CD4-positive, alpha-beta T cell (primary cell): Measurements from ENCODE around the gene SORT1. TPM values are rescaled to one million over a fixed set of nuclear protein-coding genes. Genes with fewer than 3 reads are reported as not detected.
"Not testable (repeated sequence)": the region's sequence is repeated elsewhere in the genome, so short reads cannot be mapped to it uniquely, and the experiment has no call there.

Experiments
- ATAC-seq: fragments of 200-7000 bp; cut with Tn5 transposase; one replicate; pipeline ENCODE4 v1.10.0; 2022; ENCODE audit warnings: mild to moderate bottlenecking; ENCODE audit not compliant: poor library complexity
- CTCF ChIA-PET: fragments of 350-600 bp; sonication (Branson Sonifier 250); formaldehyde crosslinking; loops from one replicate; lab custom pipeline; 2021; ENCODE audit warnings: antibody characterized with exemption, inconsistent platforms; lab: Charles Lee
- POLR2A ChIA-PET: fragments of 350-600 bp; sonication (Branson Sonifier 250); formaldehyde crosslinking; loops from one replicate; lab custom pipeline; 2021; ENCODE audit warnings: antibody characterized with exemption, inconsistent platforms; lab: Charles Lee
- DNase-seq, 14 experiments: peaks; one replicate each; pipeline ENCODE4 v3.0.0-alpha.2; 2013 to 2020; ENCODE audit warnings: mixed read lengths in 2 of 14
- H3K27ac ChIP-seq, 2 donors: one replicate each; pipeline versions ENCODE4 v1.5.1 to v1.7.0; 2013; ENCODE audit warnings: low read length in 2 of 2, low read depth in 1 of 2, mild to moderate bottlenecking in 1 of 2
- H3K27me3 ChIP-seq, 2 experiments: 1 replicate in 1 of 2; 2 replicates in 1 of 2; pipeline versions ENCODE4 v1.6.1 to v1.7.0; 2013; ENCODE audit warnings: low read length in 2 of 2, control low read depth in 1 of 2, mild to moderate bottlenecking in 1 of 2, moderate library complexity in 1 of 2; ENCODE audit not compliant: insufficient read depth in 2 of 2, control insufficient read depth in 1 of 2
- H3K36me3 ChIP-seq: one replicate; pipeline ENCODE4 v1.6.1; 2013; ENCODE audit warnings: low read length, control low read depth; ENCODE audit not compliant: insufficient read depth
- H3K4me1 ChIP-seq: one replicate; pipeline ENCODE4 v1.6.1; 2013; ENCODE audit warnings: low read length, control low read depth; ENCODE audit not compliant: insufficient read depth
- H3K4me3 ChIP-seq: one replicate; pipeline ENCODE4 v1.5.1; 2013; ENCODE audit warnings: mild to moderate bottlenecking, low read length, moderate library complexity
- H3K9me3 ChIP-seq, 2 experiments: 1 replicate in 1 of 2; 2 replicates in 1 of 2; pipeline versions ENCODE4 v1.6.1 to v1.7.0; 2013; ENCODE audit warnings: low read length in 2 of 2, mild to moderate bottlenecking in 2 of 2, control low read depth in 1 of 2, moderate library complexity in 1 of 2; ENCODE audit not compliant: control insufficient read depth in 1 of 2, insufficient read depth in 1 of 2
- H3K27ac Mint-ChIP-seq: one replicate; pipeline ENCODE4 v1.8.0; 2020; ENCODE audit warnings: mixed read lengths
- H3K27me3 Mint-ChIP-seq: one replicate; pipeline ENCODE4 v1.8.0; 2021; ENCODE audit warnings: mixed read lengths
- H3K36me3 Mint-ChIP-seq: one replicate; pipeline ENCODE4 v1.8.0; 2021; ENCODE audit warnings: low read depth, mixed read lengths
- H3K4me1 Mint-ChIP-seq: one replicate; pipeline ENCODE4 v1.8.0; 2021; ENCODE audit warnings: low read depth, mixed read lengths
- H3K4me3 Mint-ChIP-seq: one replicate; pipeline ENCODE4 v1.8.0; 2020; ENCODE audit warnings: mild to moderate bottlenecking, mixed read lengths
- H3K9me3 Mint-ChIP-seq: one replicate; pipeline ENCODE4 v1.8.0; 2020; ENCODE audit warnings: mixed read lengths
- CTCF ChIP-seq: fragments of 200-600 bp; IDR thresholded peaks from one replicate; pipeline ENCODE4 v1.8.0; 2022; ENCODE audit warnings: antibody characterized with exemption, mild to moderate bottlenecking
- intact Hi-C, 2 experiments: fragments of 100-400 bp; cut with DNase I in 1 of 2; cut with micrococcal nuclease in 1 of 2; formaldehyde crosslinking; loops; one replicate each; pipeline versions ENCODE4 v1.15.1 to v1.9.0; 2023 to 2025; cut with DNase I, micrococcal nuclease
- total RNA-seq, 174 experiments: library from RNA in 2 of 174; stranded (reverse) in 2 of 174; gene quantifications; one replicate each; pipeline ENCODE4 v1.2.3 and lab custom pipeline; 2021 to 2026

Gene SORT1
- total RNA-seq, 2 experiments from 2014 or later = 0.22 to 0.73 TPM

DNA sequence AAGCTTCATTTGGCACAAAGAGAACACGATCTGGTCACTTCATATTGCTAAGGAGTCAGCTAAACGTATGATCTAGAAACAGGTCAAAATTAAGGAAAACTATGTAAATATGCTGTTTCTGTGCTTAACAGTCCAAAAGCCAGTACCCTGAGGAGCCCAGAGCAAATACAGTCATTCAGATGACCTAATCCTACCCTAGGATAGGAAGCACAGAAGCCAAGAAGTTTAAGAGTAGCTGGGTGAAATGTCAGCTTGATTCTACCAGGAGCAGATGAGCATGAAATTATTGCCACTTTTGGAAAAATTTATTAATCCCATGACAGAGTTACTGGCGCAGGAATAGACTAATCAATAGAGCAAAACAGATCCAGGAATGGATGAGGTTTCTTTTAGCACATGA is 18.3 kb downstream of the SORT1 start:
- H3K27me3 ChIP-seq = no peaks in the 10 kb centered on the region
- Mint-ChIP-seq H3K27me3 (no peaks in the 10 kb centered on the region), H3K4me1 (no peaks in the 10 kb centered on the region), H3K9me3 (no peaks in the 10 kb centered on the region), H3K27ac (no peak overlapping the region), H3K36me3 (no peaks in the 10 kb centered on the region), H3K4me3 (no peak overlapping the region)
- no peak for DNase-seq
- TF ChIP-seq CTCF = no peak
- ChIA-PET CTCF (interaction anchor here (1.6 kb wide), 1 partner anchor 19 kb away, joined by 4 read pairs; the partner anchor contains the start of gene SORT1), POLR2A (no interaction called here)
- H3K36me3 ChIP-seq = no peaks in the 10 kb centered on the region
- no peak overlapping the region for H3K27ac ChIP-seq
- intact Hi-C loops = no loop called here
- no peaks in the 10 kb centered on the region for H3K9me3 ChIP-seq
- ATAC-seq = no peak
- no peak overlapping the region for H3K4me3 ChIP-seq
- no peaks in the 10 kb centered on the region for H3K4me1 ChIP-seq

- ATAC-seq = no peak
- no peaks in the 10 kb centered on the region for H3K36me3 Mint-ChIP-seq
- intact Hi-C loops = no loop called here
These were observed 20.0 kb downstream of the SORT1 start for GRCh38 chr1:109377698-109378097.

DNA sequence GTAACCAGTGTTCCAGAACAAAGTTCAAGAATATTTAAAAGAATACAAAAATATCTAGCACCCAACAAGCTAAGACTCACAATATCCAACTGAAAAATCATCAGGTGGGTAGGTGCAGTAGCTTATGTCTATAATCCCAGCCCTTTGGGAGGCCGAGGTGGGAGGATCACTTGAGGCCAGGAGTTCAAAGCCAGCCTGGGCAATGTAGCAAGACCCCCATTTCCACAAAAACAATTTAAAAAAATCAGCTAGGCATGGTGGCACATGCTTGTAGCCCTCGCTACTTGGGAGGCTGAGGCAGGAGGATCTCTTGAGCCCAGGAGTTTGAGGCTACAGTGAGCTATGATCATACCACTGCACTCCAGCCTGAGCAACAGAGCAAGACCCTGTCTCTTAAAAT is 24.0 kb downstream of the SORT1 start:
- ATAC-seq, H3K4me1 Mint-ChIP-seq, H3K9me3 ChIP-seq, POLR2A ChIA-PET, H3K27ac Mint-ChIP-seq, H3K36me3 ChIP-seq, H3K4me3 Mint-ChIP-seq, H3K27ac ChIP-seq, DNase-seq, H3K4me3 ChIP-seq, H3K9me3 Mint-ChIP-seq, H3K36me3 Mint-ChIP-seq, H3K27me3 ChIP-seq, H3K4me1 ChIP-seq, CTCF ChIA-PET, intact Hi-C loops: not testable (repeated sequence)
- H3K27me3 Mint-ChIP-seq = peaks cover 14% of the 10 kb centered on the region

More at GRCh38 chr1:109377698-109378097, 20.0 kb downstream of the SORT1 start:
- no peaks in the 10 kb centered on the region for H3K9me3 Mint-ChIP-seq
- ChIA-PET CTCF (no interaction called here), POLR2A (no interaction called here)
- TF ChIP-seq CTCF = no peak
- no peak overlapping the region for H3K27ac Mint-ChIP-seq
- H3K4me1 ChIP-seq = no peaks in the 10 kb centered on the region
- no peaks in the 10 kb centered on the region for H3K36me3 ChIP-seq
- no peaks in the 10 kb centered on the region for H3K27me3 Mint-ChIP-seq
- no peaks in the 10 kb centered on the region for H3K4me1 Mint-ChIP-seq
- no peaks in the 10 kb centered on the region for H3K9me3 ChIP-seq
- no peak overlapping the region for H3K4me3 ChIP-seq
- no peaks in the 10 kb centered on the region for H3K27me3 ChIP-seq
- no peak overlapping the region for H3K4me3 Mint-ChIP-seq
- H3K27ac ChIP-seq = no peak overlapping the region
- no peak for DNase-seq

GRCh38 chr1:109373126-109373525 is 24.6 kb downstream of the SORT1 start:
- no peaks in the 10 kb centered on the region for H3K36me3 Mint-ChIP-seq
- no peak overlapping the region for H3K27ac ChIP-seq
- ChIA-PET CTCF (no interaction called here), POLR2A (no interaction called here)
- H3K4me3 ChIP-seq = no peak overlapping the region
- H3K9me3 ChIP-seq = no peaks in the 10 kb centered on the region
- no peak for ATAC-seq
- DNase-seq = no peak
- TF ChIP-seq CTCF = no peak
- peaks cover 14% of the 10 kb centered on the region for H3K27me3 Mint-ChIP-seq
- H3K36me3 ChIP-seq = no peaks in the 10 kb centered on the region
- no peaks in the 10 kb centered on the region for H3K4me1 ChIP-seq
- no peaks in the 10 kb centered on the region for H3K9me3 Mint-ChIP-seq
- peaks cover 2 to 5% of the 10 kb centered on the region in 2 experiments for H3K27me3 ChIP-seq
- intact Hi-C loops = no loop called here
- H3K4me3 Mint-ChIP-seq = no peak overlapping the region
- peaks cover 7% of the 10 kb centered on the region for H3K4me1 Mint-ChIP-seq
- H3K27ac Mint-ChIP-seq = no peak overlapping the region
